Activated naive CD4-positive, alpha-beta T cell treated with anti-CD3 and anti-CD28 coated beads for 36 hours (primary cell): ENCODE data around the gene KCNC1. TPM values are rescaled to one million over a fixed set of nuclear protein-coding genes. Genes with fewer than 3 reads are reported as not detected.

Experiments
- CTCF ChIA-PET: fragments of 350-600 bp; sonication (Branson Sonifier 250); formaldehyde crosslinking; loops from one replicate; lab custom pipeline; 2021; ENCODE audit warnings: antibody characterized with exemption; lab: Charles Lee
- DNase-seq: peaks from one replicate; pipeline ENCODE4 v3.0.0-alpha.2; 2020
- H3K27ac Mint-ChIP-seq: one replicate; pipeline ENCODE4 v1.8.0; 2021; ENCODE audit warnings: mild to moderate bottlenecking, mixed read lengths
- H3K27me3 Mint-ChIP-seq: one replicate; pipeline ENCODE4 v1.8.0; 2021; ENCODE audit warnings: low read depth, mixed read lengths
- H3K36me3 Mint-ChIP-seq: one replicate; pipeline ENCODE4 v1.8.0; 2021; ENCODE audit warnings: low read depth, mixed read lengths
- H3K4me1 Mint-ChIP-seq: one replicate; pipeline ENCODE4 v1.8.0; 2021; ENCODE audit warnings: low read depth, mixed read lengths
- H3K4me3 Mint-ChIP-seq: one replicate; pipeline ENCODE4 v1.8.0; 2021; ENCODE audit warnings: mild to moderate bottlenecking, moderate library complexity, mixed read lengths
- H3K9me3 Mint-ChIP-seq: one replicate; pipeline ENCODE4 v1.8.0; 2021; ENCODE audit warnings: mixed read lengths
- intact Hi-C: fragments of 100-400 bp; cut with micrococcal nuclease; formaldehyde crosslinking; loops from one replicate; pipeline ENCODE4 v1.15.1; 2023
- total RNA-seq, 2 experiments: library from RNA; stranded (reverse); gene quantifications; one replicate each; pipeline ENCODE4 v1.2.3, GENCODE V29; 2021

The KCNC1 gene
- total RNA-seq, 2 experiments from 2014 or later: not detected

DNA sequence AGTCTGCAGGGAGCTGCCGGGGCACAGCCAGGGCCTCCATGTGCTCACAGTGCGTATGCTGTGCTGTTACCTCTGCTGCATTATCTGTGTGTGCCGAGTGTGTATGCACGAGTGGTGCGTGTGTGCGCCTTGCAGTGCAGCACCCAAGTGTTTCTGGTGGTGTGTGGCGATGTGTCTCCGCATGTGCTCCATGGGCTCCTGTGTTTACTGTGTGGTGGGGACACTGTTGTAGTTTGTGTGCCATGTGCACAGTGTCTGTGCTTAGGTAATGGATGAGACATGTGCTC lies 31.4 kb downstream of the KCNC1 start:
- no peak overlapping the region for H3K4me3 Mint-ChIP-seq
- no peak overlapping the region for H3K27ac Mint-ChIP-seq
- H3K4me1 Mint-ChIP-seq: no peaks in the 10 kb centered on the region
- no peak for DNase-seq
- no peaks in the 10 kb centered on the region for H3K36me3 Mint-ChIP-seq
- CTCF ChIA-PET: no interaction called here
- no peaks in the 10 kb centered on the region for H3K27me3 Mint-ChIP-seq
- intact Hi-C loops: no loop called here
- no peaks in the 10 kb centered on the region for H3K9me3 Mint-ChIP-seq

DNA sequence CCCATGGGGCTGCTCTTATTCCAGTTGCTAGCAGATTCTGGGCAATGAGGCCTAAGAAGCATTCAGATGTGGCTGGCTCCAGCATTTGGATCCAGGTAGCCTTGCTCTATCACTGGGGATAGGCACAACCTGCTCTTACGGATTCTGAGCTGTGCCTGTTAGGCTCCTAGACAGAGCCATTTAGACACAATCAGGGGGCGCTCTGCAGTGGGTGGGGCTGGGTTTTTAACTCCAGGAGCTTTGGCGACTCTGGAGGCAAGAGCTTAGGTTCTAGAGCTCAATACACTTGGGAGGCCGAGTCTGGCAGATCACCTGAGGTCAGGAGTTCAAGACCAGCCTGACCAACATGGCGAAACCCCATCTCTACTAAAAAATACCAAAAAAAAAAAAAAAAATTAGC lies 32.0 kb downstream of the KCNC1 start:
- no peaks in the 10 kb centered on the region for H3K36me3 Mint-ChIP-seq
- CTCF ChIA-PET: no interaction called here
- H3K4me3 Mint-ChIP-seq: no peak overlapping the region
- no peak for DNase-seq
- H3K27ac Mint-ChIP-seq: no peak overlapping the region
- H3K27me3 Mint-ChIP-seq: no peaks in the 10 kb centered on the region
- no peaks in the 10 kb centered on the region for H3K4me1 Mint-ChIP-seq
- intact Hi-C loops: no loop called here
- no peaks in the 10 kb centered on the region for H3K9me3 Mint-ChIP-seq

DNA sequence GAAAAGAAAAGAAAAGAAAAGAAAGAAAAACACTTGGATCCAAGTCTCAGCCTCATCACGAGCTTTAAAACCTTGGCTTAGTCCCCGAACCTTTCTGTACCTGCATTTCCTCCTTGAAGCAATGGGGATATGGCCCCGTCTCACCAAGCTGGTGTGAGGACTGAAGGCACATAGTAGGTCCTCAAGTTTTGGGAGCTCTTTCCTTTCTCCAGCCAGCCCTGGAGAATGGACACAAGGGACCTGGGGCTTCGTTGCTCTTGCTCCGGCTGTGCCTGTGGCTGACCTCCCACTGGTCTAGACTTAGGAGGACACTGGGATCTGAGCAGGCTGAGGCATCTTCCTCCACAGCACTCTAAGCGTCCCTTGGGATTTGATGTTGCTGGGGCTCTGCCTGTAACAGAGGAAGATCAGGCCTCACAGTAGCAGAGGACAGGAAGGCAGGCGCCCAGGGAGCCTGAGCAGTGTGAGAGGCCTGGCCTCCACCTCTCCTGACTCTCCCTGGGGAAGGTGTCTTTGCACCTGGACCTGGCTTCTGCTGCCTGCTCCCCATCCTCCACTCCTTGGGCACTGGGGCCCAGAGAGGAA lies 32.8 kb downstream of the KCNC1 start:
- no peak overlapping the region for H3K4me3 Mint-ChIP-seq
- no peak overlapping the region for H3K27ac Mint-ChIP-seq
- DNase-seq: no peak
- CTCF ChIA-PET: interaction anchor here (0.7 to 1.6 kb wide), 2 partner anchors 36 to 889 kb away, joined by 3 to 5 read pairs; no protein-coding TSS in a partner anchor
- intact Hi-C loops: no loop called here
- H3K27me3 Mint-ChIP-seq: no peaks in the 10 kb centered on the region
- no peaks in the 10 kb centered on the region for H3K4me1 Mint-ChIP-seq
- no peaks in the 10 kb centered on the region for H3K9me3 Mint-ChIP-seq
- H3K36me3 Mint-ChIP-seq: no peaks in the 10 kb centered on the region

DNA sequence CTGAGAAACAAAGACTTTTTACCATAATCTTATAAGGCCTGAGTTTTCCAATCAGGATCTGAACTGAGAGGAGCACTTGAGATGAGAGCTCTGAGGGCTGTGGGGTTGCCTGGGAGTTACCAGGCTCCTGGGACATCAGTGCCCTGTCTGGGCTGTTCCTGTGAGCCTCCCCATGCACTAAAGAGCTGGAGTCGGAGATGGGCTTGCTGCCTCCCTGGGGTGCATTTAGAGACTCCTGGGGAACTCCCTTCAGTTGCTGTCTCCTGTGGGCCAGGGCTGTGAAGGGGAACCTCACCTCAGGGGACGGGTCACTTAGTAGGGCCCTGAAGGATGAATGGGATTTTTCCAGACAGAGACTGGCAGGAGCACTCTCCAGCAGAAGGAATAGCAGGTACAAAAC lies 33.3 kb downstream of the KCNC1 start:
- no peak overlapping the region for H3K27ac Mint-ChIP-seq
- H3K36me3 Mint-ChIP-seq: no peaks in the 10 kb centered on the region

DNA sequence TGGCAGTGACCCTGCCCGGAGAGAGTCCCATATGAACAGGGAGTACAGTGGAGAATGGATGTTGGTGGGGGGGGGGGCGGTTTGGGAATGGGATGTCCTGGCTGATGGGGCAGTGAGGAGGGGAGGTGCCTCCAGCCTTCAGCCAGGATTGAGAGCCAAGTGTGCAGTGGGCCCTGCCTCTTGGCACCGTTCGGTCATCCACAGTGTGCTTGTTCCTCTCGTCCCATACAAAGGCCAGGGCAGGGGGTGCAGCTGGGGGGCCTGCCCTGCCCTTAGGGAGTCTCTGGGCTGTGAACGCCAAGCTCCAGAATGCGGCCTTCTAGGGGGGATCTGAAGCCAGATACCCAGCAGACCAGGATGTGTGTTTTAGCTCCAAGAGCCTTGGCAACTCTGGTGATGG lies 34.0 kb downstream of the KCNC1 start:
- DNase-seq: no peak
- no peak overlapping the region for H3K4me3 Mint-ChIP-seq
- no peaks in the 10 kb centered on the region for H3K27me3 Mint-ChIP-seq
- intact Hi-C loops: no loop called here
- no peak overlapping the region for H3K27ac Mint-ChIP-seq
- CTCF ChIA-PET: interaction anchor here (0.7 to 1.6 kb wide), 2 partner anchors 37 to 170 kb away, joined by 3 to 5 read pairs; no protein-coding TSS in a partner anchor
- no peaks in the 10 kb centered on the region for H3K4me1 Mint-ChIP-seq
- no peaks in the 10 kb centered on the region for H3K9me3 Mint-ChIP-seq
- no peaks in the 10 kb centered on the region for H3K36me3 Mint-ChIP-seq

More for the DNA sequence above, 33.3 kb downstream of the KCNC1 start:
- Mint-ChIP-seq H3K4me1 (no peaks in the 10 kb centered on the region), H3K27me3 (no peaks in the 10 kb centered on the region), H3K9me3 (no peaks in the 10 kb centered on the region), H3K4me3 (no peak overlapping the region)
- CTCF ChIA-PET: interaction anchor here (1.6 kb wide), 1 partner anchor 37 kb away, joined by 5 read pairs; no protein-coding TSS in a partner anchor
- intact Hi-C loops: no loop called here
- no peak for DNase-seq

DNA sequence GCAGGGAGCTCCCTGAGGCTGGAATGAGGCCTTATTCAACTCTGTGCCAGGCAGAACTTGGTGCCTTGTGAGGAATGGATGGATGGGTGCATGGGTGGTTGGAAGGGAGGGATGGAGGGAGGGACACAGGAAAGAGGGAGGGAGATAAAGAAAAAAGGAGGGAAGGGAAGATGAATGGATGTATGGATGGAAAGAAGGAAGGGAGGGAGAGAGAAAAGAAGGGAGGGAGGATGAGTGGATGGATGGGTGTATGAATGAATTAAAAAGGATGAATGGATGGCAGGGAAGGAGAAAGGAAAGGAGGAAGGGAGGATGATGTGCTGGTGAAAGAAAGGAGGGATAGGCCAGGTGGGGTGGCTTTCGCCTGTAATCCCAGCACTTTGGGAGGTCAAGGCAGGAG lies 34.6 kb downstream of the KCNC1 start:
- H3K9me3 Mint-ChIP-seq: no peaks in the 10 kb centered on the region
- intact Hi-C loops: no loop called here
- CTCF ChIA-PET: no interaction called here
- H3K36me3 Mint-ChIP-seq: no peaks in the 10 kb centered on the region
- H3K27me3 Mint-ChIP-seq: no peaks in the 10 kb centered on the region
- H3K4me3 Mint-ChIP-seq: no peak overlapping the region
- no peak overlapping the region for H3K27ac Mint-ChIP-seq
- H3K4me1 Mint-ChIP-seq: no peaks in the 10 kb centered on the region
- DNase-seq: no peak

DNA sequence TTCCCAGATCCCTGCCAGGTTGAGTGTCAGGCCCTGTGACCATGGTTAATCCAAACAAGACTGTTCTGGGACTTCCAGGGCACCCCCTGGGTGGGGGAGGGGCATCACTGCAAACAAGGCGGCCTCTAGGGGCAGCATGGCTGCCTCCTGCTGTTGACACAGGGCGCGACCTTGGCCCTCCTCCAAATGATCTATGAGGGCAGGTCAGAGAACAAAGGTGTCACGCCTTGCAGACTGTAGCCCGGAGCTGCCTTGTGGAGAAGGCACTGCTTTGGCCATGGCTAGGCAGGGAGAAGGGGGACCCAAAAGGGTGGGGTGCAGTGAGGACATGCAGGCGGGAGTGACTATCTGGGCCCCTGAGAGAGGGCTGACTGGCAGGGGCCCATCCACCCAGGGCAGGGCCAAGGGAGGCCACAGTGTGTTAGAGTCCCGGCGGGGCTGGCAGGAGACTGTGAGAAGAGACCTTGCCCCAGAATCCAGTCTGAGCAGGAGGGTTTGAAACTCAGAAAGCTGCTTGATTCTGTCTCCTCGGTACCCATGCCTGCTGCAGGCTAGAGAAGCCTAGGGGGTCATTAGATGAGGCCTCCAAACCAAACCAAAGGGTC lies 35.6 kb downstream of the KCNC1 start:
- H3K9me3 Mint-ChIP-seq: no peaks in the 10 kb centered on the region
- intact Hi-C loops: no loop called here
- DNase-seq: no peak
- no peaks in the 10 kb centered on the region for H3K27me3 Mint-ChIP-seq
- H3K4me1 Mint-ChIP-seq: no peaks in the 10 kb centered on the region
- CTCF ChIA-PET: interaction anchor here (1.2 kb wide), 1 partner anchor 8 kb away, joined by 3 read pairs; no protein-coding TSS in a partner anchor
- no peak overlapping the region for H3K27ac Mint-ChIP-seq
- no peaks in the 10 kb centered on the region for H3K36me3 Mint-ChIP-seq
- H3K4me3 Mint-ChIP-seq: no peak overlapping the region

DNA sequence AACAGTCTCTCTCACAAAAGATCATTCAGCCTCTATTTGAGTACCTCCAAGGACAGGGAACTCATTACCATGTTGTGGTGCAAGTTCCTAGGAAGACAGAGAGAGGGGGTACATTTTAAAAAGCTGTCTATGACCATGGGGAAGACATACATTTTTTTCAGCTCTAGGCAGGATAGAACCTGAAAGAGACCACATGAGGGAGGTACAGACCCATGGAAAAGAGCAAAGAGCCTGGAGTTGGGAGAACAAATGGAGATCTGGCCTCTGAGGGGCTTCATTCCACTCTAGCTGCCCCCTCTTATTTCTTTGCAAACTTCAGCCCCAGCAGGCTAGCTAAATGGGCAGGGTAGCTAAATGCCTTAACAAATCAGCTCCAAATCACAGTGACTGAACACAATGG lies 36.3 kb downstream of the KCNC1 start:
- no peak for DNase-seq
- CTCF ChIA-PET: interaction anchor here (1.2 kb wide), 1 partner anchor 8 kb away, joined by 3 read pairs; no protein-coding TSS in a partner anchor
- Mint-ChIP-seq H3K4me3 (no peak overlapping the region), H3K27me3 (no peaks in the 10 kb centered on the region), H3K4me1 (no peaks in the 10 kb centered on the region), H3K9me3 (no peaks in the 10 kb centered on the region), H3K36me3 (no peaks in the 10 kb centered on the region), H3K27ac (no peak overlapping the region)
- intact Hi-C loops: no loop called here

DNA sequence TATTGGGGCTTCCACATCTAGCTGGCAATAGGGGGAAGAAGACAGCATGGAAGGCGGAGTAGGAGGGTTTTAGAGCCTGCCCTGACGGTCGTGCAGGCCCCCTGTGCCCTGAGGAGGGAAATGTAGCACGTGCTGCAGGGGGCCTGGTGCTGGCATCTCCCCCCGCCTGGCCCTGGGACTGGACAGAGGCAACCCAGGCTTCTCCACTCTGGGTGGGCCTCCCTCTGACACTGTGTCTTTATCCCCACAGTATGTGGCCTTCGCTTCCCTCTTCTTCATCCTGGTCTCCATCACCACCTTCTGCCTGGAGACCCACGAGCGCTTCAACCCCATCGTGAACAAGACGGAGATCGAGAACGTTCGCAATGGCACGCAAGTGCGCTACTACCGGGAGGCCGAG lies 36.8 kb downstream of the KCNC1 start:
- DNase-seq: no peak
- Mint-ChIP-seq H3K27me3 (no peaks in the 10 kb centered on the region), H3K4me3 (no peak overlapping the region), H3K36me3 (no peaks in the 10 kb centered on the region), H3K9me3 (no peaks in the 10 kb centered on the region), H3K4me1 (no peaks in the 10 kb centered on the region), H3K27ac (no peak overlapping the region)
- CTCF ChIA-PET: interaction anchor here (1.2 kb wide), 1 partner anchor 9 kb away, joined by 3 read pairs; no protein-coding TSS in a partner anchor
- intact Hi-C loops: no loop called here

DNA sequence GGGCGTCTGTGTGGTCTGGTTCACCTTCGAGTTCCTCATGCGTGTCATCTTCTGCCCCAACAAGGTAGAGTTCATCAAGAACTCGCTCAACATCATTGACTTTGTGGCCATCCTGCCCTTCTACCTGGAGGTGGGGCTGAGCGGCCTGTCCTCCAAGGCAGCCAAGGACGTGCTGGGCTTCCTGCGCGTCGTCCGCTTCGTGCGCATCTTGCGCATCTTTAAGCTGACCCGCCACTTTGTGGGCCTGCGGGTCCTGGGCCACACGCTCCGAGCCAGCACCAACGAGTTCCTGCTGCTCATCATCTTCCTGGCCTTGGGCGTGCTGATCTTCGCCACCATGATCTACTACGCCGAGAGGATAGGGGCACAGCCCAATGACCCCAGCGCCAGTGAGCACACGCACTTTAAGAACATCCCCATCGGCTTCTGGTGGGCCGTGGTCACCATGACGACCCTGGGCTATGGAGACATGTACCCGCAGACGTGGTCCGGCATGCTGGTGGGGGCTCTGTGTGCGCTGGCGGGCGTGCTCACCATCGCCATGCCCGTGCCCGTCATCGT lies 37.3 kb downstream of the KCNC1 start:
- Mint-ChIP-seq H3K27me3 (no peaks in the 10 kb centered on the region), H3K36me3 (no peaks in the 10 kb centered on the region), H3K9me3 (no peaks in the 10 kb centered on the region), H3K4me3 (no peak overlapping the region), H3K4me1 (no peaks in the 10 kb centered on the region), H3K27ac (no peak overlapping the region)
- DNase-seq: no peak
- CTCF ChIA-PET: no interaction called here
- intact Hi-C loops: no loop called here

DNA sequence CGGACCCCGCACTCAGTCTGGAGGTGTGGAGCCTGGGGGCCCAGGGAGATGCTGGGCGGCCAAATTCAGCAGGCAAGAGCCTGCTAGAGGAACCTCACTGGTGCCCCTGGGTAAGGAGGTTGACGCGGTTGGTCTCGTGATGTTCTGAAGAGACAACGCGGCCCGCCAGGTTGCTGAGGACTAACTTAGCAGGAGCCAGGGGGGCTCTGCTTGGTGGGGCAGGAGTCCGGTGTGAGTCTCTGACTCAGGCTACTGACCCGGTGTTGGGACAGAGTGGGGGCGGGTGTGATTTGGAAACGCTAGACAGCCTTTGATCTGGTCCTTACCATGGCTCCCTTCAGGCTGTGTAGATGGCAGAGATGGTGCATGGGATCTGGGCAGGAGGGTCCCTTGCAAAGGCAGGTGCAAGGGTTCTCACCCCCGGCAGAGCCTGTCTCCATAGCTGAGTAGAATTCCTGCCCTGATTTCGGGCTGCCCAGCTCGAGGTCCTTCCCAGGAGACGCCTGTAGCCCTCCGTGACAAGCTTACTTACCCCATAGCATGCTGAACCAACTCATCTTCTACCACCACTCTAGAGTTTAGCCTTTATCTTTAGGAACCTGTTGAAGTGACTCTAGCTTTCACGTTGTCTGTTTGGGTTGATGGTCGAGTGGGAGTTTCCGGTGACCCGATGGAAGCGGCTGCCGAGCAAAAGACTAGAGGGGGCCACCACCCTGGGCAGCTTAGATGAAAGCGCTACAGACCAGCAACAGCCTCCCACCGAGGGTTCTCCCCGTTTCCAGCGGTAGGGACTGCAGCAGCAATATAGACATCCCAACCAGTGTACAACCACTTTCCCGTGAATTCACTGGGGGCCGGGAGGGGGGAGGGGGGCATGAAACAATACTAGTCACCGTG lies 38.4 kb downstream of the KCNC1 start:
- DNase-seq: no peak
- CTCF ChIA-PET: interaction anchor here (1.4 kb wide), 1 partner anchor 42 kb away, joined by 3 read pairs; no protein-coding TSS in a partner anchor

DNA sequence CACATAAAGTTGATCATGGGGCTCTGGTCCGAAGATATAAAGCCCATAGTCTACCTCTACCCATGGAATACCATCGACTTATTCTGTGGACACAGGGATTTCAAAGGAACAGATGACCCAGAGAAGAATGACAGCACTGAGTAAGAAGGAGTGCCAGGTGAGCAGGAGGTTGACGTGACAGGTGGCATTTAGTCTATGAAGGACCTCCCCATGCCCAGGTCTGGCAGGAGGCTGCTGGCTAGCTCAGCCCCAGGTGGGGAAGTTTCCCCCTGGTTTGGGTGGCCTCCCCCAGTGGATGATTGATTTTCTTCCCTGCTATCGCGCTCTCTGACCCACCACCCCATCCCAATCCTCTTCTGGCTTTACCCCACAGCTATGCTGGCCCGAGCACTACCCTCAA lies 39.1 kb downstream of the KCNC1 start:
- Mint-ChIP-seq H3K27ac (no peak overlapping the region), H3K9me3 (no peaks in the 10 kb centered on the region), H3K4me1 (no peaks in the 10 kb centered on the region), H3K27me3 (no peaks in the 10 kb centered on the region), H3K36me3 (no peaks in the 10 kb centered on the region), H3K4me3 (no peak overlapping the region)
- CTCF ChIA-PET: interaction anchor here (1.4 kb wide), 1 partner anchor 42 kb away, joined by 3 read pairs; no protein-coding TSS in a partner anchor
- intact Hi-C loops: no loop called here
- no peak for DNase-seq

More for the DNA sequence above, 38.4 kb downstream of the KCNC1 start:
- H3K9me3 Mint-ChIP-seq: no peaks in the 10 kb centered on the region
- H3K27me3 Mint-ChIP-seq: no peaks in the 10 kb centered on the region
- no peak overlapping the region for H3K27ac Mint-ChIP-seq
- H3K36me3 Mint-ChIP-seq: no peaks in the 10 kb centered on the region
- H3K4me3 Mint-ChIP-seq: no peak overlapping the region
- intact Hi-C loops: no loop called here
- H3K4me1 Mint-ChIP-seq: no peaks in the 10 kb centered on the region
